GOT3 (cell line): ENCODE results near the gene MRC2.

Source experiments
- DNase-seq: peaks from one replicate; lab custom pipeline; 2025; ENCODE audit warnings: mixed read lengths; lab: John Stamatoyannopoulos, UW

MRC2 gene

GRCh38 chr17:62614142-62614541, 13.3 kb upstream of the MRC2 start:
- DNase-seq, result no peak

- no peak for DNase-seq
Observed at GRCh38 chr17:62615503-62615902, 12.0 kb upstream of the MRC2 start.

DNA sequence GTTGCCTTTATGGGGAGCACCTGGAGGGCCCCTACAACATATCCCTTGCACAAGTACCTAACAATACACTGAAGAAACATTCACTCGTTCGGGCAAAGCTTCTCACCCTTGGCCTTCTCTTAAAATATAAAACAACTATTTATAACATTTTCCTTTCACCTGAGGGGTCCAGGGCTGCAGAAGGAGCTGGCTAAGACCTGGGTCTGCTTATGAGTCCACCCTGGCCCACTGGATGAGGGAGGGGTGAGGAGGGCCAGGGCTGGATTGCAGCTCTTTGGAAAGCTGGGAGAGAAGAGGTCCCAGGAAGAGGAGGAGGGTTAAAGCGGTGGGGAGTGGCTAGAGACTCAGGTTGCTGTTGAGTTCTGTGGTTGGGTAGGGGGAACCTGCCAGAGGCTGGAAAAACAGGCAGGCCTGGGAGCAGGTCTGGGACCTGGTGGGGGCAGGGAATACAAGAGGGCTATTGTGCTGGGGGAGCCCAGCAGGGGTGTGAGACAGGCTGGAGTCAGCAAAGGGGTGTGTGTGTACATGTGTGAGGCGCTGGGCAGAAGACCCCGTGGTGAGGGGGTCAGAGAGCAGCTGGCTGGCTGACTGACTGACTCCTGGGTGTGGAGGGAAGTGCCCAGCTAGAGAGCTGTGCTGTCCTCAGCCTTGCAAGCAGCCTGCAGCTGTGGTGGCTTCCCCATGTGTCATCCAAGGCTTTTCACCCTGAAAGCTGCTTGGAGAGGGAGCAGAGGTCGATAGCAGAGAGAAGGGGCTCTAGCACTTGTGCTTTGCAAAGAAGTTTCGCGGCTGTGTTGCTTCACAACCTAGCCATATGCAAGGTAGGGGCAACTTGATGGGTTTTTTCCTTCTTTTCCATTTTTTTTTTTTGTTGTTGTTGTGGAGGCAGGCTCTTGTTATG, 10.2 kb upstream of the MRC2 start:
- no peak for DNase-seq

DNA sequence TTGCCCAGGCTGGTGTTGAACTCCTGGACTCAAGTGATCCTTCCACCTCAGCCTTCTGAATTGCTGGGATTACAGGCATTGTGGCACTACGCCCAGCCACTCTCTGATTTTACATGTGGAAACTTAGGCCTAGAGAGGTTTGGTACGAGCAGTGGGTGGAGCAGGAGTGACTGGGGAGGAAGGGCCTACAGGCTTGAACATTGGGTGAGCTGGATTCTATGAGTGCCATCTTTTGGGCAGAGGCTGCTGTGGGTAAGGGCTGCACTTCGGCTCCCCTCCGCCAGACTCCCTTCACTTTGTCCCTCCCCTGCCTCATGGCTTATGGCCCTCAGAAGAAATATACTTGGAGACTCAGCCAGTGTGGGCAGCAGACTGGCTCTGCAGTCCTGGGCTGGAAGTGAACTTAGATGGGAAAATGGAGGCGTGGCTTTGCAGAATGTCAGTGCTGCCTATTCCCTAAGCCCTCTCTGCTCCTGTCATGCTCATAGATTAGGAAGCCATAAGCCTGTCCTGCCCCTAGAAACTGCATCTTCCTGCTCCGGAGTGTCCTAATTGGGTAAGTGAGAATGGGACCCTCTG, 9.5 kb upstream of the MRC2 start:
- DNase-seq, result no peak

DNA sequence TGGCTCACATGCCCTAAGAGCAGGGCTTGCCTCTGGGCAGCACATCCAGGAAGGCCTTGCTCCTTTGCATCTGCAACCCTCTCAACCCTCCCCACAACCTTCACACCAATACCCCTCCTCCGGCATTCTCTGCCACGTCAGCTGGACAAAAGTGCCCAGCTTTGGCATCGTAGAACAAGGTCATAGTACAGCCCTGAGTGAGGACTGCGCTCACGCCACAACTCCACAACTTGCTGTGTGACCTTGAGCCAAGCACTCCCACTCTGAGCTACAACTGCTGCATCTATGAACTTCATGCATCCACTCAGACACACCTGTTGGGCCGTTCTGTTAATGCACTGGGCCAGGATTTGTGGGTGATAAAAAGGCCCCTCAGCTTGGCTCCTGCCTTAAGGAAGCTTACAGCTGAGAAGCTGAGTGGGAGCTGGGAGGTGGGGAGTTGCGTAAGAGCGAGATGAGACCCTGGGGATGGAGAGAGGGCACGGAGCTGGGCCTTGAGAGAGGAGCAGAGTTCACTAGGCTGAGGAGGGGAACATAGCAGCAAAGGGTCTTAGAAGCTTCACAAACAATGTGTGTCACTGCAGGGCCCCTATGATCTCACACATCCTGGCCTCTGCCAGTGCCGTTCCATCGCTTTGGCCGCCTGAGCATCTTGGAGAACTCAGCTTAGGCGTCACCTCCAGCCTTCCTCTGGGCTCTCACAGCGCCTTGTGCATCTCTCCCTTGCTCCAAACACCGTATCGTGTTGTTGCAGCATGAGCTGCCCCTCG, 8.6 kb upstream of the MRC2 start:
- no peak for DNase-seq

DNA sequence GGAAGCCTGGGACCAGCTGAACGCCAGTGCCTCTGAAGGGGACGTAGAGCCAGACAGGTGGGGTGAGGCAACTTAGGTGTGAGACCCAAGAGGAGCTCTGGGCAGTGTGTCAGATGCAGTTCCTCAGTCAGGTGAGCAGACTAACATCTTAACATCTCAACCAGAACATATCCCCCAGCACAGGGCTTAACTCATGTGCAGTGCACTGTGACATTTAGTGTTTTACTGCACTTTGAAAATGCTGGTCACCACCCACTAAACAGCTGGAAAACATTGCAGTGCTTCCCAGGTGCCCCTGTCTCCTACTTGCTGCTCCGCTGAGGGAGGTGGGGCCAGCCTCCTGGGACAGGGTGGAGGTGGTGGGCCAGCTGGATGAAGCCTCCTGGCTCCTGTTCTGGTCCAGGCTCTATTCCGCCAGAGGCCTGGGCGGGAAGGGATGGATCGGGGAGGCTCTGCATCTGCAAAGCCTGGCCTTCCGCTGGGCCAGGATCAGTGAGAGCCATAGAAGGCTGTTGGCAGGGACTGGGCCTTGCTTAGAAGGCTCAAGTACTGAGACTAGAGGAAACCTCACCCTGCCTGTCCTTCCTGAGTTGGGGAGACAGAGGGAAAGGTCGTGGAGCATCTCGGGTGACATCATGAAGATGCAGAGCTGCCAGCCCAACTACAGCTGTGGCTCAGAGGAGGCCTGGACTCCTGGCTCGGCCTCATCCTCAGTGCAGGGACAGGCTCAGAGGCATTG, 7.9 kb upstream of the MRC2 start:
- no peak for DNase-seq

- no peak for DNase-seq
Observed at GRCh38 chr17:62621223-62621622, 6.2 kb upstream of the MRC2 start.

DNA sequence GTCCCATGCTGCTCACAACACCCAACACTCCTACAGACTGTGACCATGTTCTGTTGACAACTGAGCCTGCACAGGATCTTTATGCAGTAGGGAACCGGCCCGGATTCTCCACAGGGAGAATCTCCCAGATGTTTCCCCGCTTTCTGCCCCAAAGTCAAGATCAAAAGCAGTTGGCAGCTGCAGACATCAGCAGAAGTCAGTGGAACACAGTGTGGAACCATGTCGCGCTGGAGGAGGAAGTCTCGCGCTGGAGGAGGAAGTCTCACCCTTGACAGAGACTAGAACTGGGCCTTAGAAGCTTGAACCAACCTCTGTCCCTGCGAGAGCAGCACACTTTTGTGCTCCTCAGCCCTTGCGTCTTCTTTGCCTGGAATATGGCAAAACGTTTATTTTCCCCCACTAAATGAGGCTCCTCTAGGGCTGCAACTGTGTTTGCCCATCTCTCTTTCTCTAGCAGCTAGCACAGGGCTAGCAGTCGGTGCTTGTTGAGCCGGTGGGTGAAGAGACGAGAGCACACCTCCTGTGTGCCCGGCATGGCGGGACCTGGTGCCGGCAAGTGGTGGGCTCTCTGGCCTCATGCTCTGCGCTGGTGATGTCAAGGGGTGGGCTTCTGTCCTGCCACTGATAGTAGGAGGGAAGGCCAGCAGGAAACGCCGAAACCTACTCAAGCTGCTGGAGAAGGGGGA, 2.1 kb upstream of the MRC2 start:
- no peak for DNase-seq

- DNase-seq, result no peak
Observed at GRCh38 chr17:62625870-62626200, 1.6 kb upstream of the MRC2 start.

DNA sequence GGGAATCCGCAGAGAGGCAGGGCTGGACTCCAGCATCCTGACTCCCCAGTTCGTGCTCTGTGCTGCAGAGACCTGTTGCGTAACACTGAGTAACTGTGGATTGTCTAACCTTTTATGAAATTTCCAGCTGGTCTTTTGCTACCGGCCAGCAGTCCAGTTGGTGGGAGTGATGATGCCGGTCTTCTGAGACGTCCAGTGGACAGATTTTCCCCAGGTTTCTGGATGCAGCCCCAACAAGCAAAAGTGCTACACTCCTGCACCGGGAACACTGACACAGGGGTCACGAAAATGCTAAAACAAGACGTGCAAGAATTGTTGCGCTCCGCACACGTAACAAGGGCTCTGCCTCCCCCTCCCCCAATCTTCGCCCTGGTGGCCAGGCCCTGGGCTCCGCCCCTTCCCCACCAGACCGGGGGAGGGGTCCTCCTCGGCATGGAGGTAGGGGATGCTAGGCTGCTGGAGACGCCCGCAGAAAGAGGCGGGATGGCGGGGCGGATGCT, 701 bp upstream of the MRC2 start:
- DNase-seq, result peak; percentile 39

DNA sequence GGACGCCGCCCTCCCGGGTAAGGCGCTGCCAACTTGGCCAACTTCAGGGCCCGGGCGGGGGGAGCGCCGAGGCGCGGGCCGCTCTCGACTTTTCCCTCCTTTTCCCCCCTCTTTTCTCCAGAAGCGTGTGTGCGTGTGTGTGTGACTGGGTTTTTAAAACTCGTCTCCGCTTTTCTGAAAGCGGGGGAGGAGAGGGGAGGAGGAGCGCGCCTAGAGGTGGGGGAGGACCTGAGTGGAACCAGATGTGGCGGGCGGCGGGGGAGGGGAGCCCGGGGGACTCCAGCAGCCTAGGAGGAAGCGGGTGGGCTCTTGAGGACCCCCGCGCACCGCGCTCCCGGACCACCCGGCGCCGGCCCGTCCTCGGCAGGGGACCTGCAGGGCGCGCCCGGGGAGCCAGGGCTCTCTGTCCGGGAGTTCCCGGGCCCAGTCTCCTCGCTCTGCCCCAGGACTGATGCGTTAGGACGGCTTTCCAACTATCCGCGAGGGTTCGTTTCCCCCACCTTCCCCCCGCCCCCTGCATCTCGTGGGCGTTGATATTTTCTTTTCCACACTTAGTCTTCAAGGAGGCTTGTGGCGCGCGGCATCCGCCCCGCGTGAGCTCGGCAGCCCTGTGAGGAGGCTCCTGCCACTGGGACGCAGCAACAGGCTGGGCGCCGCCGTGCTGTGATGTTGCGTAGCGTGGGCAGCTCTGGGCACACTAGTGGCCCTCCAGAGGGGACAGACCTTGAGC, 599 bp downstream of the MRC2 start:
- DNase-seq, result no peak

DNA sequence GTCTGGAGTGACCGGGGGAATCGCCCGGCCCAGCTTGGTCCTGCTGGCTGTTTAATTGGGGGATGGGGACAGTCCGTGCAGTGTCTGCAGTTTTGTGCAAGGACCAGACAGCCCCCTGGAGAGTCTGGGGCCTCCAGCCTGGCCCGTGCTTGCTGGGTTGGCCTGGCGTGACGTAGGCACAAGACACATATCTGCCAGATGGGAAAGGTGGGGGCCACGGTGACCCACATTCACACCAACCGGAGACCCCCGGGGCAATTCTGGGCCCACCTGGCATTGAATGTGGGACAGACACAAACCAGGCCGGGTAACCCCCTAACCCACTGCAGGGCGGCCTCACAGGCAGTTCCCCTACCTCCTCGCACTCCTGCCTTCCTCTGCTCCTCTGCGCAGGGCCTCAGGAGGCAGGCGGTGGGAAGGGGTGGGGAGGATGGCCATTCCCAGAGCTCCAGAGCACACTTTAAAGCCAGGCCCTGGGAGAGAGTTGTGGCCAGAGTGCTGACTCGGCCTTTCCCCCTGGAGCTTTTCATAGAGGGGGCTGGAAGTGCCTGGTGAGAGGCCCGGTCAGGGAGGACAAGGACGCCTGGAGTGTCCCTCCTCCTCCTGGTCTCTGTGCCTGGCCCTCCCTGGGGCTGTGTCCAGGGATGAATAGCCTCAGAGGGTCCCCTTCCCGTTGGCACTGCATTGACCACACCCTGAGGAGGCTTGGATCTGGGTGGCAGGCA, 1.5 kb downstream of the MRC2 start:
- no peak for DNase-seq

GRCh38 chr17:62629556-62630364, 2.3 kb downstream of the MRC2 start:
- no peak for DNase-seq

DNA sequence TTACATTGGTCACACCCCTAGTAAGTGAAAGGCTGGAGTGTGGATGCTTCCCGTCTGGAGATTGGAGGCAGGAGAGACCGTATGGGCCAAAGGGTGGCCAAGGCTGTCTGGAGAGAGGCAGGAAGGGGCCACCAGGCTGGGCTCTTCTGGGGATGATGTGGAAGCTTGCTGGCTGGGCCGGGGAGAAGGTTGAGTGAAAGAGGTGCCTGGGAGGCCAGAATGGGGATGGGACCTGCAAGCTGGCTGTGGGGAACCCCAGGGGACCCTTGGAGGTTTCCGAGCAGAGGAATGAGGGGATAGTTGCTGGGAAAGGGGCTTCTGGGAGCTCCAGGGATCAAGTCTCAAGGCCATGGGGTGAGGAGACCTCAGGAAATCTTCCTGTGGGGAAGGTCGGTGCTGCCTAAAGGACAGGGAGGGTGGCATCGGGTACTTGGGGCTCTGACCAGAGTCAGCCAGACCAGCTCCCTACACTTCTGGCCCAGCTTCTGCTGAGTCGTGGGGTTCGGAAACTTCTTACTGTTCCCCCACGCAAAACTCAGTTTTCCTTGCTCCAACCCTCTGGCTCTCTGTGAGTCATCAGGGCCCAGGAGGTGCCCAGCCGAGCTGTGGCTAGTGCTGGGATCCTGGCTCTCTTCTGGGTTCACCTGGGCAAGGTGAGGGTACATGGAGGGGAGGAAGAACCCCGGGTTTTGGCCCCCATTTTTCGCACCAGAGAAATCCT, 3.1 kb downstream of the MRC2 start:
- no peak for DNase-seq

DNA sequence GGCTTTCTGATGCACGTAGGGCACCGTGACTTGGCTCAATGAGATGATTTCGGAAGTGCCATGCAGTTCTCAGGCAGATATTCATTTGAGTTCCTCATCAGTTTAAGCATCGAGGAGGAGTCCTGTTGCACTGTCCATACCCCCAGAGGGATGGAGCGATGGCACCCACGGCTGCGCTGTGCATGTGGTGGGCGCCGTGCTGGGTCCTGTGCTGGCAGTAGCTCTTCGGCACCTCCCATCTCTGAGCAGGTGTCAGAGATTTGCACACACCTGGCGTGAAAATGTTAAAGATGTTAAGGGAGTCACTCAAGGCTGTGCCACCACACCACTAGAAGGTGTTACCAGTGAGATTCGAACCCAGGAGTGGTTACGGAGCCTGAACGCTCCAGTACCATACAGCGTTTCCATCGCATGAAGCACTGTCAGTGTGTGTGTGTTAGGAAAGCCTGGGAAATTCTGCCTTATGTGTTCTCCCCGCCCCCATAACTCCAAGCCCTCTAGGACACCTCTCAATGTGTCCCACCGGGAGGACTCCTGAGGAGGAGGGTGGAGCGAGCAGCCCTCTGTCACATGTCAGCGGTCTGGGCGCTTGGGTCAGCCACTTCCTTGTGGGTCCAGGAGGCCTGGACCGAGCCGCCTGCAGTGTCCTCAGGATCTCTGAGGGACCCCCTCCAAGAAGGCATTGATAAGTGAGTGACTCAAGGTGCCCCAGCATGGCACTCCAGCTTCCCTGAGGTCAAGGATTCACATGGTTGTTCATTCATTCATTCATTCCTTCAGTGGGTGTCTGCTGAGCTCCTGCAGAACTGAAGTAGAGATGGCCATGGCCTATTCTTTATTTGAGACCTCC, 3.8 kb downstream of the MRC2 start:
- DNase-seq, result no peak

DNA sequence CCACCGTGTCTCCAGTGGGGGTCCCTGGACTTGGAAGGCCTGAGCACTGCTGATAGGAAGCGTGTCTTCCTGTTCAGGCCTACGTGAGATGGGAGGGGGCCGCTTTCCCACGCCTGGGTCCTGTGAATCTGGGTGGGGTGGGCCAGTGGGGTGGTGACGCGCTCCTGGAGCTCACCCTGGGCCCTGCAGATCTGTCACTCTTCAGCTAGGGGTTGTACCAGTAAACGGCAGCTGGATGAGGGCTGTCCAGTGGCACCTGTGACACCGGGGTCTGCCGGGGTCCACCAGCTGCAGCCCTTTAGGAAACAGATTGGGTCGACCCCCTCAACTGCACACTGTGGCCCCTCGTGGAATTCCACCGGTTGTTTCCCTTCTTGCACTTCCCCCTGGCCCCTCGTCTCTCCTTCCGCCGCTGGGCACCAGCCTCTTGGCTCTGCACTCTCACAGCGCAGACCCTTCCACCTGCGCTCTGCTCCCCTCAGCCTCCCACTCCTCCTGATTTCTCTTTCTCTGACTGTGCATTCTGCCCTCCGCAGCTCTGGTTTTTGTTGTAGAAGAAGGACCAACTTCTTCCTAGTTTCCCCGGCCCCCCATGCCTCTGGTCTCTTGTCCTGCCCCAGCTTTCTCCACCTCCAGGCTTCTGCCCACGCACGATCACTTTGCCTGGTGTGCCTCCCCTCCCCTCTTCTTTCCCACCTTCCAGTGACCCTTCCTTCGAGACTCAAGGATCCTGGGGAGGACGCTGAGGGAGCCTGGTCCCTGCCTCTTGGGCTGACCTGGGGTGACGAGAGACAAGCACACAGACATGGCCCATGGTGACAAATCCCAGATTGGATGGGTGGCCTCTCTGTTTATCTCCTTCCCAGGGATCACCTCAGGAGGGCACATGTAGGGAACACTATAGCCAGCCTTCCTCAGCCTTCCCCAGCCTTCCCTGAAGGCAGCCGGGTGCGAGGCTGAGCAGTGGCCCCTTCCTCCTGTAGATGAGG, 4.8 kb downstream of the MRC2 start:
- no peak for DNase-seq
